HepG2 (cell line): Measurements from ENCODE around the gene COL18A1. TPM values are rescaled to one million over a fixed set of nuclear protein-coding genes. Genes with fewer than 3 reads are reported as not detected.

Experiments used
- DPF2 ChIP-seq: sonication (generic); formaldehyde crosslinking; IDR thresholded peaks from 2 replicates; pipeline ENCODE4 v1.4.0; 2020; ENCODE audit warnings: mild to moderate bottlenecking, low read depth, missing genetic modification reagents, borderline replicate concordance
- FOXK1 ChIP-seq: sonication (generic); formaldehyde crosslinking; IDR thresholded peaks from 2 replicates; pipeline ENCODE4 v1.4.0; 2020; ENCODE audit warnings: low read depth, missing genetic modification reagents, borderline replicate concordance
- GLMP ChIP-seq: sonication (generic); formaldehyde crosslinking; IDR thresholded peaks from 2 replicates; pipeline ENCODE4 v1.9.0; 2021; ENCODE audit warnings: missing genetic modification reagents, mild to moderate bottlenecking, borderline replicate concordance
- HNF4G ChIP-seq, 2 experiments: sonication (generic) in 1 of 2; formaldehyde crosslinking in 1 of 2; IDR thresholded peaks; 2 replicates each; pipeline versions ENCODE4 v1.4.0 to v1.6.1; 2011 to 2020; ENCODE audit warnings: borderline replicate concordance in 2 of 2, low read depth in 2 of 2, mild to moderate bottlenecking in 2 of 2, low read length in 1 of 2, missing genetic modification reagents in 1 of 2, moderate library complexity in 1 of 2
- KDM2A ChIP-seq: sonication (generic); formaldehyde crosslinking; IDR thresholded peaks from 2 replicates; pipeline ENCODE4 v1.4.0; 2020; ENCODE audit warnings: low read depth, missing genetic modification reagents, borderline replicate concordance
- KLF6 ChIP-seq: IDR thresholded peaks from 2 replicates; pipeline ENCODE4 v1.8.0; 2016; ENCODE audit warnings: missing biosample characterization, missing genetic modification reagents
- NFIB ChIP-seq: sonication (generic); formaldehyde crosslinking; IDR thresholded peaks from 2 replicates; pipeline ENCODE4 v1.9.0; 2021; ENCODE audit warnings: missing genetic modification reagents, mild to moderate bottlenecking, borderline replicate concordance
- PAF1 ChIP-seq: IDR thresholded peaks from 2 replicates; pipeline ENCODE4 v1.6.1; 2016; ENCODE audit warnings: missing genetic modification reagents, missing compliant biosample characterization
- TGIF2 ChIP-seq: IDR thresholded peaks from 2 replicates; pipeline ENCODE4 v1.6.1; 2016; ENCODE audit warnings: control low read depth, missing compliant biosample characterization
- ZBTB44 ChIP-seq: sonication (generic); formaldehyde crosslinking; IDR thresholded peaks from 2 replicates; pipeline ENCODE4 v1.4.0; 2020; ENCODE audit warnings: missing genetic modification reagents
- ZHX1 ChIP-seq: sonication (generic); formaldehyde crosslinking; IDR thresholded peaks from 2 replicates; pipeline ENCODE4 v1.8.1; 2022; ENCODE audit warnings: low read depth, mild to moderate bottlenecking, missing genetic modification reagents
- ZNF503 ChIP-seq: sonication (generic); formaldehyde crosslinking; IDR thresholded peaks from 2 replicates; pipeline ENCODE4 v1.4.0; 2020; ENCODE audit warnings: missing genetic modification reagents
- ZNF740 ChIP-seq: sonication (generic); formaldehyde crosslinking; IDR thresholded peaks from 2 replicates; pipeline ENCODE4 v1.4.0; 2020; ENCODE audit warnings: missing genetic modification reagents
- ZNF781 ChIP-seq: sonication (generic); formaldehyde crosslinking; IDR thresholded peaks from 2 replicates; pipeline ENCODE4 v1.5.1; 2020; ENCODE audit warnings: borderline replicate concordance, mild to moderate bottlenecking, missing genetic modification reagents; ENCODE audit errors: not compliant biosample characterization
- polyA plus RNA-seq, 8 experiments: library from polyadenylated mRNA; depleted of rRNA in 3 of 8; stranded (reverse) in 7 of 8; unstranded in 1 of 8; fragments of >200 nt; fragmentation: Illumina TruSeq in 4 of 8; extraction: Trizol in 4 of 8; gene quantifications; 2 replicates each; pipeline versions ENCODE4 v1.2.1 to v1.2.3, GENCODE V29; 2011 to 2016; ENCODE audit warnings: low read depth in 4 of 8, missing spikeins in 1 of 8, mixed read lengths in 1 of 8; ENCODE audit not compliant: insufficient read depth in 1 of 8
- total RNA-seq, 5 experiments: library from RNA; depleted of rRNA; stranded (reverse); fragments of >200 nt; fragmentation: Illumina TruSeq; extraction: Trizol; gene quantifications; 2 replicates each; pipeline ENCODE4 v1.2.3, GENCODE V29; 2016; ENCODE audit warnings: low read depth in 1 of 5

The COL18A1 gene
- total and polyA plus RNA-seq, 2 of the 13 experiments (the other 11 are each of a cell fraction or from before 2014, with no cell fraction given) = 79.0 to 102 TPM

GRCh38 chr21:45427331-45428271, 22.6 kb downstream of the COL18A1 start (continued):
- TF ChIP-seq ZHX1 (CRISPR knock-in tag) = peak; percentile 83
- peak; percentile 85; the same call in 1 of the 2 replicates for TF ChIP-seq ZNF503 (CRISPR knock-in tag)
- TF ChIP-seq ZBTB44 (CRISPR knock-in tag) = no peak
- peak; percentile 87 for TF ChIP-seq TGIF2 (CRISPR knock-in tag)
- TF ChIP-seq PAF1 (CRISPR knock-in tag) = no peak
- no peak; the same call in 1 of the 2 replicates for TF ChIP-seq KLF6 (CRISPR knock-in tag)
- peak; percentile 58 for TF ChIP-seq ZNF781 (CRISPR knock-in tag)
- TF ChIP-seq DPF2 = peak; percentile 72
- TF ChIP-seq GLMP (CRISPR knock-in tag) = no peak
- peak; percentile 80; the same call in 1 of the 2 replicates for TF ChIP-seq ZNF740 (CRISPR knock-in tag)
- TF ChIP-seq FOXK1 (CRISPR knock-in tag) = 0 out of 2 replicates have a peak, but pooled peaks have one; percentile 69
- 0 out of 2 replicates have a peak, but pooled peaks have one; percentile 41 for TF ChIP-seq NFIB
- TF ChIP-seq KDM2A = peak; percentile 84
- TF ChIP-seq HNF4G (IDR thresholded peaks at IDR 0.05; ENCODE audit: borderline replicate concordance, low read depth, low read length) = no peak
- TF ChIP-seq HNF4G (CRISPR knock-in tag; IDR thresholded peaks at IDR 0.05; ENCODE audit: borderline replicate concordance, low read depth) = peak; percentile 59; the same call in 1 of the 2 replicates
